Right cardiac atrium (tissue), 5 donors: Measurements from ENCODE around the gene TBC1D22A. TPM values are rescaled to one million over a fixed set of nuclear protein-coding genes. Genes with fewer than 3 reads are reported as not detected.

Source experiments
- ATAC-seq, 2 donors: fragments of 200-7000 bp; cut with Tn5 transposase; one replicate each; pipeline versions ENCODE4 v1.8.0 to v1.9.1; 2020; ENCODE audit warnings: moderate library complexity in 2 of 2, mild to moderate bottlenecking in 1 of 2
- DNase-seq, 3 donors: peaks; one replicate each; pipeline ENCODE4 v3.0.0-alpha.2; 2020
- H3K27ac ChIP-seq: one replicate; pipeline ENCODE4 v1.5.1; 2013; ENCODE audit warnings: mild to moderate bottlenecking, low read length, control low read depth, moderate library complexity
- H3K27me3 ChIP-seq: one replicate; pipeline ENCODE4 v1.6.1; 2013; ENCODE audit not compliant: control insufficient read depth, insufficient read depth
- H3K4me1 ChIP-seq: one replicate; pipeline ENCODE4 v1.6.1; 2013; ENCODE audit warnings: low read length; ENCODE audit not compliant: control insufficient read depth, insufficient read depth
- H3K4me3 ChIP-seq: one replicate; pipeline ENCODE4 v1.5.1; 2013; ENCODE audit warnings: low read length, control low read depth
- H3K9me3 ChIP-seq: one replicate; pipeline ENCODE4 v1.6.1; 2013; ENCODE audit warnings: low read length; ENCODE audit not compliant: control insufficient read depth
- WGBS: extraction: QIAGEN DNeasy Blood & Tissue Kit; methylation state at CpG from one replicate; pipeline ENCODE4 v1.1.7; 2013; 5-methylcytosine and 5-hydroxymethylcytosine counted together
- intact Hi-C, 4 donors: fragments of 100-400 bp; cut with DNase I; formaldehyde crosslinking; loops; one replicate each; pipeline versions ENCODE4 v1.11.0 to v1.14.0; 2022 to 2023
- polyA plus RNA-seq: library from polyadenylated mRNA; stranded (reverse); fragments of 200-250 nt; gene quantifications from one replicate; pipeline ENCODE4 v1.2.3, GENCODE V29; 2013
- total RNA-seq, 4 donors: library from RNA; stranded (reverse); fragmentation: NEBNext Ultra II Directional; extraction: Animal tissue kit (Norgen Biotek cat#: 25700); gene quantifications; one replicate each; pipeline ENCODE4 v1.2.1, GENCODE V29; 2021
- donor health status: healthy with polysubstance abuse.
- donor health status: DM: no; HTN: yes; CAD: no.
- donor health status: DM: no; HTN: no; CAD: no.
- donor health status: DM: no; HTN: yes; CAD: no; lungs with severe emphysema.
- donor health status: DM: yes; HTN: yes; CAD: no.

Gene TBC1D22A
- total and polyA plus RNA-seq, 5 donors, result 12.0 to 17.3 (median 15.7) TPM

GRCh38 chr22:47032091-47032943 lies 269.9 kb downstream of the TBC1D22A start:
- H3K27me3 ChIP-seq, result no peaks in the 10 kb centered on the region
- intact Hi-C loops, result no loop called here
- no peaks in the 10 kb centered on the region for H3K9me3 ChIP-seq
- H3K27ac ChIP-seq, result no peak overlapping the region
- ATAC-seq, result no peak
- 86% methylated on average over 22 of the region's 22 CpGs for WGBS
- no peaks in the 10 kb centered on the region for H3K4me1 ChIP-seq
- peak in 1 of 3 donors; percentile 28 for DNase-seq
- H3K4me3 ChIP-seq, result no peak overlapping the region

- Histone ChIP-seq H3K27ac (no peak overlapping the region), H3K9me3 (no peaks in the 10 kb centered on the region), H3K4me1 (no peaks in the 10 kb centered on the region), H3K4me3 (no peak overlapping the region), H3K27me3 (no peaks in the 10 kb centered on the region)
- DNase-seq, result peak in 1 of 3 donors; percentile 16
- 88% methylated on average over 15 of the region's 15 CpGs for WGBS
- intact Hi-C loops, result no loop called here
- ATAC-seq, result no peak
Measured at GRCh38 chr22:47032956-47033647, 270.7 kb downstream of the TBC1D22A start.

GRCh38 chr22:47033648-47034000 lies 271.2 kb downstream of the TBC1D22A start:
- Histone ChIP-seq H3K4me3 (no peak overlapping the region), H3K27me3 (no peaks in the 10 kb centered on the region), H3K9me3 (no peaks in the 10 kb centered on the region), H3K4me1 (no peaks in the 10 kb centered on the region), H3K27ac (no peak overlapping the region)
- ATAC-seq (no peak), DNase-seq (peak in 1 of 3 donors; percentile 51)
- WGBS, result 95% methylated on average over 11 of the region's 11 CpGs
- intact Hi-C loops, result no loop called here

GRCh38 chr22:47034076-47034808 lies 271.8 kb downstream of the TBC1D22A start:
- Histone ChIP-seq H3K4me3 (no peak overlapping the region), H3K4me1 (no peaks in the 10 kb centered on the region), H3K27ac (no peak overlapping the region), H3K27me3 (no peaks in the 10 kb centered on the region), H3K9me3 (no peaks in the 10 kb centered on the region)
- intact Hi-C loops, result no loop called here
- ATAC-seq (no peak), DNase-seq (peak in 1 of 3 donors; percentile 27)
- WGBS, result 78% methylated on average over 21 of the region's 21 CpGs

- ATAC-seq, result no peak
- no peaks in the 10 kb centered on the region for H3K27me3 ChIP-seq
- intact Hi-C loops, result no loop called here
- H3K4me1 ChIP-seq, result no peaks in the 10 kb centered on the region
- WGBS, result 82% methylated on average over 11 of the region's 11 CpGs
- H3K9me3 ChIP-seq, result no peaks in the 10 kb centered on the region
- DNase-seq, result peak in 1 of 3 donors; percentile 10
- H3K4me3 ChIP-seq, result no peak overlapping the region
- no peak overlapping the region for H3K27ac ChIP-seq
Measured at GRCh38 chr22:47034905-47035419, 272.5 kb downstream of the TBC1D22A start.

- H3K9me3 ChIP-seq, result no peaks in the 10 kb centered on the region
- no peaks in the 10 kb centered on the region for H3K27me3 ChIP-seq
- no peaks in the 10 kb centered on the region for H3K4me1 ChIP-seq
- H3K27ac ChIP-seq, result no peak overlapping the region
- intact Hi-C loops, result no loop called here
- no peak for ATAC-seq
- no peak overlapping the region for H3K4me3 ChIP-seq
- DNase-seq, result peak in 1 of 3 donors; percentile 27
- 87% methylated on average over 11 of the region's 11 CpGs for WGBS
Measured at GRCh38 chr22:47035425-47035881, 273.0 kb downstream of the TBC1D22A start.

- Histone ChIP-seq H3K27ac (no peak overlapping the region), H3K9me3 (no peaks in the 10 kb centered on the region), H3K4me1 (no peaks in the 10 kb centered on the region), H3K4me3 (no peak overlapping the region), H3K27me3 (no peaks in the 10 kb centered on the region)
- 91% methylated on average over 10 of the region's 10 CpGs for WGBS
- DNase-seq (peak in 1 of 3 donors; percentile 33), ATAC-seq (no peak)
- intact Hi-C loops, result no loop called here
Measured at GRCh38 chr22:47036352-47036751, 273.9 kb downstream of the TBC1D22A start.

GRCh38 chr22:47036936-47037485 lies 274.6 kb downstream of the TBC1D22A start:
- no peaks in the 10 kb centered on the region for H3K4me1 ChIP-seq
- DNase-seq (peak in 1 of 3 donors; percentile 7), ATAC-seq (no peak)
- no peaks in the 10 kb centered on the region for H3K27me3 ChIP-seq
- 96% methylated on average over 20 of the region's 20 CpGs for WGBS
- no peak overlapping the region for H3K4me3 ChIP-seq
- no peaks in the 10 kb centered on the region for H3K9me3 ChIP-seq
- intact Hi-C loops, result no loop called here
- no peak overlapping the region for H3K27ac ChIP-seq

GRCh38 chr22:47038206-47038835 lies 275.9 kb downstream of the TBC1D22A start:
- intact Hi-C loops, result no loop called here
- DNase-seq (peak in 1 of 3 donors; percentile 41), ATAC-seq (no peak)
- 92% methylated on average over 18 of the region's 18 CpGs for WGBS
- Histone ChIP-seq H3K4me1 (no peaks in the 10 kb centered on the region), H3K9me3 (no peaks in the 10 kb centered on the region), H3K27me3 (no peaks in the 10 kb centered on the region), H3K4me3 (no peak overlapping the region), H3K27ac (no peak overlapping the region)

GRCh38 chr22:47039356-47039755 lies 276.9 kb downstream of the TBC1D22A start:
- H3K4me1 ChIP-seq, result no peaks in the 10 kb centered on the region
- no peaks in the 10 kb centered on the region for H3K9me3 ChIP-seq
- ATAC-seq (no peak), DNase-seq (no peak)
- H3K27me3 ChIP-seq, result no peaks in the 10 kb centered on the region
- intact Hi-C loops, result no loop called here
- H3K4me3 ChIP-seq, result no peak overlapping the region
- no peak overlapping the region for H3K27ac ChIP-seq
- WGBS, result 95% methylated on average over 5 of the region's 5 CpGs
